Hepatocyte (in vitro differentiated cells): ENCODE data around the gene CORO6. TPM values are rescaled to one million over a fixed set of nuclear protein-coding genes. Genes with fewer than 3 reads are reported as not detected.
A peak's percentile ranks its signal among the peaks of the same experiment; 100 is the strongest.

Experiments
- DNase-seq: peaks from one replicate; pipeline ENCODE4 v3.0.0-alpha.2; 2016; ENCODE audit warnings: low spot score
- H2AFZ ChIP-seq: fragments of 200-600 bp; sonication (generic); 2 replicates; pipeline ENCODE4 v1.6.0; 2016; ENCODE audit warnings: antibody characterized with exemption, mild to moderate bottlenecking
- H3K27ac ChIP-seq: fragments of 200-600 bp; sonication (generic); 2 replicates; pipeline ENCODE4 v1.5.1; 2016; ENCODE audit warnings: mild to moderate bottlenecking
- H3K27me3 ChIP-seq: fragments of 200-600 bp; sonication (generic); 2 replicates; pipeline ENCODE4 v1.6.1; 2016
- H3K36me3 ChIP-seq: fragments of 200-600 bp; sonication (generic); replicated peaks from 2 replicates; pipeline ENCODE4 v1.5.1; 2016; ENCODE audit warnings: low read depth; ENCODE audit not compliant: insufficient read depth
- H3K4me1 ChIP-seq: fragments of 200-600 bp; sonication (generic); 2 replicates; pipeline ENCODE4 v1.5.1; 2016; ENCODE audit warnings: mild to moderate bottlenecking, moderate library complexity; ENCODE audit not compliant: insufficient read depth
- H3K4me2 ChIP-seq: fragments of 200-600 bp; sonication (generic); 2 replicates; pipeline ENCODE4 v1.6.0; 2016
- H3K4me3 ChIP-seq: fragments of 200-600 bp; sonication (generic); 2 replicates; pipeline ENCODE4 v1.5.1; 2016; ENCODE audit warnings: mild to moderate bottlenecking
- H3K79me2 ChIP-seq: fragments of 200-600 bp; sonication (generic); 2 replicates; pipeline ENCODE4 v1.6.0; 2017; ENCODE audit warnings: mild to moderate bottlenecking
- H3K9me2 ChIP-seq: fragments of 200-600 bp; sonication (generic); replicated peaks from 2 replicates; pipeline ENCODE4 v1.6.0; 2017; ENCODE audit warnings: mild to moderate bottlenecking; ENCODE audit not compliant: insufficient read depth
- H3K9me3 ChIP-seq: fragments of 200-600 bp; sonication (generic); 2 replicates; pipeline ENCODE4 v1.5.1; 2016; ENCODE audit warnings: low read depth, mild to moderate bottlenecking
- H4K20me1 ChIP-seq: fragments of 200-600 bp; sonication (generic); 2 replicates; pipeline ENCODE4 v1.6.0; 2016; ENCODE audit warnings: mild to moderate bottlenecking; ENCODE audit not compliant: insufficient read depth, poor library complexity, severe bottlenecking
- EZH2 ChIP-seq: fragments of 200-600 bp; sonication (generic); IDR thresholded peaks from 2 replicates; pipeline ENCODE4 v1.6.1; 2016; ENCODE audit warnings: antibody characterized with exemption, mild to moderate bottlenecking, borderline replicate concordance
- WGBS: methylation state at CpG from one replicate; pipeline ENCODE4 v1.1.6; 2016; ENCODE audit warnings: low lambda C conversion rate; ENCODE audit errors: missing lambda C conversion rate; 5-methylcytosine and 5-hydroxymethylcytosine counted together
- polyA plus RNA-seq: library from polyadenylated mRNA; unstranded; fragments of >200 nt; fragmentation: Nextera tagmentation; extraction: Ambion mirVana; gene quantifications from 2 replicates; pipeline ENCODE4 v1.2.1, GENCODE V29; 2016
- small RNA-seq: library from RNA; depleted of rRNA; stranded (forward); fragments of <200 nt; gene quantifications from one replicate; pipeline ENCODE3, GENCODE V24; 2014
- total RNA-seq: library from RNA; depleted of rRNA; stranded (reverse); fragments of >200 nt; gene quantifications from 2 replicates; pipeline ENCODE4 v1.2.3, GENCODE V29; 2014
- TF ChIP-seq, protein P1 (sequence below): fragments of 200-600 bp; sonication (generic); IDR thresholded peaks from 2 replicates; pipeline ENCODE4 v1.5.1; 2016; ENCODE audit warnings: antibody characterized with exemption, mild to moderate bottlenecking; ENCODE audit not compliant: poor library complexity

CORO6 gene
- total and polyA plus RNA-seq, 2 experiments from 2014 or later = 0.83 to 1.9 TPM

DNA sequence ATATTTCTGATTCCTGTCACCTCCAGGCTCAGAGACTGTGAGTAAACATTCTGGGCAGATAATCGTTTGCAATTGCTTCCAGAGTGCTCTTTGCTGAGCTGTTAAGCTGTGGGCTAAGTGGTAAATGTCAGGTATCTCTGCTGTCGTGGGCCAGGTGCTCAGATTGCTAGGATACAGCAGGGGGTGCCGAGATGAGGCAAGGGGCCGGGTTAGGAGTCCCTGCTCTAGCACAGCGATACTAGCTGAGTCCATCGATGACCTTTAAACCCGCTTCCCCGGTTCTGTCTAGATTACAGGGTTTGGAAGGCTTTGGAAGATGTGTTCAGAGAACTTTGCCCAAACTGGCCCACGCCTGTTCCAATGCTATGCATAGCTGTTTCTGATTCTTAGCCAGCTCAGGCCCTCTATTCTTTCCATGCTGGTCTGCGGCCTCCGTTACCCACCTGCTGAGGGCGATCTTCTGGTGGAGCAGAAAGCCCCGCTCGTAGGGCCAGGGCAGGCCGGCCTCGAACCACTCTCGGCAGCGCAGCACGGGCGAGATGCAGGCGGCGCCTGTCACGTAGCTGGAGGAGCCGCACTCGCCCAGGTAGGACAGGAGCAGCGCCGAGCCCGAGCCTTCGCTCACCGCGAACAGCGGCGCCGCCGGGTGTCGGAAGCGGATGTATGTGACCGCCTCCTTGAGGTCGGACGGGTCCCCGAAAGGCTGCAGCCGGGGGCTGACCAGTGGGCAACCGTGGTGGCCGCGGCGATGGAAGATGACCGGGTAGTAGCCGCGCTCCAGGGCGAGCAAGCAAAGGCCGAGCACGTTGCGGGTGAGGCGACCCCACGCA is 56.9 kb downstream of the CORO6 start:
- Histone ChIP-seq H3K27ac (peak overlapping the region; percentile 67), H3K36me3 (no peaks in the 10 kb centered on the region), H3K27me3 (no peaks in the 10 kb centered on the region), H2AFZ (peak overlapping the region; percentile 71), H3K4me2 (peak overlapping the region; percentile 95), H4K20me1 (no peaks in the 10 kb centered on the region), H3K9me2 (no peaks in the 10 kb centered on the region), H3K9me3 (no peaks in the 10 kb centered on the region), H3K4me3 (peak overlapping the region; percentile 80), H3K4me1 (peaks cover 31% of the 10 kb centered on the region), H3K79me2 (peaks cover 25% of the 10 kb centered on the region)
- DNase-seq = peak; percentile 58
- 9% methylated on average over 54 of the region's 55 CpGs for WGBS
- TF ChIP-seq, protein P1, sequence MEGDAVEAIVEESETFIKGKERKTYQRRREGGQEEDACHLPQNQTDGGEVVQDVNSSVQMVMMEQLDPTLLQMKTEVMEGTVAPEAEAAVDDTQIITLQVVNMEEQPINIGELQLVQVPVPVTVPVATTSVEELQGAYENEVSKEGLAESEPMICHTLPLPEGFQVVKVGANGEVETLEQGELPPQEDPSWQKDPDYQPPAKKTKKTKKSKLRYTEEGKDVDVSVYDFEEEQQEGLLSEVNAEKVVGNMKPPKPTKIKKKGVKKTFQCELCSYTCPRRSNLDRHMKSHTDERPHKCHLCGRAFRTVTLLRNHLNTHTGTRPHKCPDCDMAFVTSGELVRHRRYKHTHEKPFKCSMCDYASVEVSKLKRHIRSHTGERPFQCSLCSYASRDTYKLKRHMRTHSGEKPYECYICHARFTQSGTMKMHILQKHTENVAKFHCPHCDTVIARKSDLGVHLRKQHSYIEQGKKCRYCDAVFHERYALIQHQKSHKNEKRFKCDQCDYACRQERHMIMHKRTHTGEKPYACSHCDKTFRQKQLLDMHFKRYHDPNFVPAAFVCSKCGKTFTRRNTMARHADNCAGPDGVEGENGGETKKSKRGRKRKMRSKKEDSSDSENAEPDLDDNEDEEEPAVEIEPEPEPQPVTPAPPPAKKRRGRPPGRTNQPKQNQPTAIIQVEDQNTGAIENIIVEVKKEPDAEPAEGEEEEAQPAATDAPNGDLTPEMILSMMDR = peak; percentile 21
- TF ChIP-seq EZH2 = no peak

Small RNA genes within 50 kb of the gene (small RNA-seq; reads per million reads assigned to genes)
- gene RNU6-920P = not detected

Other genes starting within 250 kb of the CORO6 start
- gene TAOK1, start 232.5 kb downstream of the CORO6 start, total RNA-seq = 46.1 and 51.7 TPM in 2 replicates
- 5.2 and 5.3 TPM in 2 replicates for gene TAOK1, start 232.5 kb downstream of the CORO6 start, polyA plus RNA-seq
- 16.8 and 19.2 TPM in 2 replicates for gene ABHD15, start 55.9 kb downstream of the CORO6 start, total RNA-seq
- 11.0 and 11.8 TPM in 2 replicates for gene ABHD15, start 55.9 kb downstream of the CORO6 start, polyA plus RNA-seq
- gene TP53I13, start 54.2 kb downstream of the CORO6 start, total RNA-seq = 43.4 and 52.9 TPM in 2 replicates
- 92.9 and 94.2 TPM in 2 replicates for gene TP53I13, start 54.2 kb downstream of the CORO6 start, polyA plus RNA-seq
- gene GIT1, start 33.3 kb downstream of the CORO6 start, total RNA-seq = 18.6 and 20.0 TPM in 2 replicates
- 35.2 and 46.3 TPM in 2 replicates for gene GIT1, start 33.3 kb downstream of the CORO6 start, polyA plus RNA-seq
- 3.5 and 5.1 TPM in 2 replicates for gene ANKRD13B, start 29.8 kb downstream of the CORO6 start, total RNA-seq
- gene ANKRD13B, start 29.8 kb downstream of the CORO6 start, polyA plus RNA-seq = 7.2 and 11.6 TPM in 2 replicates